Measurements from ENCODE around the gene SPINT2. TPM values are rescaled to one million over a fixed set of nuclear protein-coding genes. Genes with fewer than 3 reads are reported as not detected.

SPINT2 gene
- total RNA-seq, 6 experiments from 2014 or later: 0.76 to 4.1 (median 0.98) TPM

DNA sequence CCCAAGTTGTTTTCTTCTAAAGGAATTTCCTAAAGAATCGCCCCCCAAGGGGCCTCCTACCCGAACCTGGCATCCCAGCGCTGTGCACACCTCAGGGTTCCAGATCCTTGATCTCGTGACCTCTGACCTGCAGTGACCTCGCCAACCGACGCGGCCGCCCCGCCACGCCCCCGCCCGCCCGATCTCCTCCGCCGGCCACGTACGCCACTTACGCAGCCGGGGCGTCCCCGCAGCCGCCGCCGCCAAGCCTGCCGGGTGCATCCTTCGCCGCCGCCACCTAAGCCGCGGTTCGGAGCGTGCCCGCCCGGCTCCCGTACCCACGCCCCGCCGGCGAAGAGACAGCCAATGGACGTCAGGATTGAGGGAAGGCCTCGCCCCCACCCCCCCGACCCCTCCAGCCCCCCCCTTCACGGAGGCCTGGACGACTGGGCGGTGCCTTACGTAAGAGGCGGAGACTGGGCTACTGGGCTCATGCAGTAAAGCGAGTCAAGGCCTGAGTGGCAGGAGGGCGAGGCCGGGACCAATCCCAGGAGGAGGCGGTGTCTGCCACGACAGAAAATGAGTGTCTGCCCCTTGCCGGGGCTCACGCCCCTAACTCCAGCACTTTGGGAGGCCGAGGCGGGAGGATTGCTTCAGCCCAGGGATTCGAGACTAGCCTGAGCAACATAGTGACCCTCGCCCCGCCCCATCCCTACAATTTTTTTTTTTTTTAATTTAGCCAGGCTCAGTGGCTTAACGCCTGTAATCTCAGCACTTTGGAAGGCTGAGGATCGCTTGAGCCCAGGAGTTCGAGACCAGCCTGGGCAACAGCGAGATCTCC is 51.5 kb downstream of the SPINT2 start, which contains the start of gene YIF1B:
YIF1B (minus strand) TSS at position 291 of the 820 bp plus-strand sequence; CDS start at position 261, 30 bp downstream.
- H3K27ac Mint-ChIP-seq: peak within 1 kb of the TSS; percentile 90
- H3K9me3 Mint-ChIP-seq: no peaks in the 10 kb centered on the region
- TF ChIP-seq, protein P1, sequence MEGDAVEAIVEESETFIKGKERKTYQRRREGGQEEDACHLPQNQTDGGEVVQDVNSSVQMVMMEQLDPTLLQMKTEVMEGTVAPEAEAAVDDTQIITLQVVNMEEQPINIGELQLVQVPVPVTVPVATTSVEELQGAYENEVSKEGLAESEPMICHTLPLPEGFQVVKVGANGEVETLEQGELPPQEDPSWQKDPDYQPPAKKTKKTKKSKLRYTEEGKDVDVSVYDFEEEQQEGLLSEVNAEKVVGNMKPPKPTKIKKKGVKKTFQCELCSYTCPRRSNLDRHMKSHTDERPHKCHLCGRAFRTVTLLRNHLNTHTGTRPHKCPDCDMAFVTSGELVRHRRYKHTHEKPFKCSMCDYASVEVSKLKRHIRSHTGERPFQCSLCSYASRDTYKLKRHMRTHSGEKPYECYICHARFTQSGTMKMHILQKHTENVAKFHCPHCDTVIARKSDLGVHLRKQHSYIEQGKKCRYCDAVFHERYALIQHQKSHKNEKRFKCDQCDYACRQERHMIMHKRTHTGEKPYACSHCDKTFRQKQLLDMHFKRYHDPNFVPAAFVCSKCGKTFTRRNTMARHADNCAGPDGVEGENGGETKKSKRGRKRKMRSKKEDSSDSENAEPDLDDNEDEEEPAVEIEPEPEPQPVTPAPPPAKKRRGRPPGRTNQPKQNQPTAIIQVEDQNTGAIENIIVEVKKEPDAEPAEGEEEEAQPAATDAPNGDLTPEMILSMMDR (IDR thresholded peaks at IDR 0.05): no peak

DNA sequence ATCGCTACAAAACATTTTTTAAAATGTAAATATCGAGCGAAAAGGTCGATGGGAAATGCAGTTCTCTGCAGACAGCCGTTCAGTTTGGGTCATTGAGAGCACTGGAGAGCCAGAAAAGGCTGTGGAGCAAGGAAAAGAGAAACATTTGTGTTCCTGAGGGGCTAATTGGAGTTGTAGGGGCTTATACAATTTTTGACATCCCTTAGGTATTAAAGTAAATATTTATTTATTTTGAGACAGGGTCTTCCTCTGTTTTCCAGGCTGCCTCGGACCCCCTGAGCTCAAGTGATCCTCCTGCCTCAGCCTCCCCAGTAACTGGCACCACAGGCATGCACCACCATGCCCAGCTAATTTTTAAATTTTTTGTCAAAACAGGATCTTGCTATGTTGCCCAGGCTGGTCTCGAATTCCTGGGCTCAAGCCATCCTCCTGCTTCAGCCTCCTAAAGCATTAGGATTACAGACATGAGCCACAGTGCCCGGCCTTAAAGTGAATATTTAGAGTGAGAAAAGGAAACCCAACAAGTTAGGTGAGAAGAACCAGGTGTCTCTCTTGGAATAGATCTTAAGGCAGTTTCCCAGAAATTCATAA is 52.2 kb downstream of the SPINT2 start:
- DNase-seq: no peak
- H3K27me3 Mint-ChIP-seq (ENCODE audit: insufficient read depth): peaks cover 3% of the 10 kb centered on the region; the same call in 1 of the 2 replicates
- H3K4me3 Mint-ChIP-seq: peak overlapping the region; percentile 83
- no peaks in the 10 kb centered on the region for H3K36me3 Mint-ChIP-seq (ENCODE audit: low read depth)
- peaks cover 13% of the 10 kb centered on the region for H3K4me1 Mint-ChIP-seq (ENCODE audit: low read depth)
- no peaks in the 10 kb centered on the region for H3K9me3 Mint-ChIP-seq
- TF ChIP-seq, protein P1 (IDR thresholded peaks at IDR 0.05): no peak
- H3K27ac Mint-ChIP-seq: peak overlapping the region; percentile 88

More for the DNA sequence above, 51.5 kb downstream of the SPINT2 start, which contains the start of gene YIF1B:
- Mint-ChIP-seq H3K27me3 (ENCODE audit: insufficient read depth) (peaks cover 3% of the 10 kb centered on the region; the same call in 1 of the 2 replicates), H3K36me3 (ENCODE audit: low read depth) (no peaks in the 10 kb centered on the region; the same call in 1 of the 2 replicates), H3K4me3 (peak within 1 kb of the TSS; percentile 96), H3K4me1 (ENCODE audit: low read depth) (peaks cover 11% of the 10 kb centered on the region)
- DNase-seq: peak; percentile 95

DNA sequence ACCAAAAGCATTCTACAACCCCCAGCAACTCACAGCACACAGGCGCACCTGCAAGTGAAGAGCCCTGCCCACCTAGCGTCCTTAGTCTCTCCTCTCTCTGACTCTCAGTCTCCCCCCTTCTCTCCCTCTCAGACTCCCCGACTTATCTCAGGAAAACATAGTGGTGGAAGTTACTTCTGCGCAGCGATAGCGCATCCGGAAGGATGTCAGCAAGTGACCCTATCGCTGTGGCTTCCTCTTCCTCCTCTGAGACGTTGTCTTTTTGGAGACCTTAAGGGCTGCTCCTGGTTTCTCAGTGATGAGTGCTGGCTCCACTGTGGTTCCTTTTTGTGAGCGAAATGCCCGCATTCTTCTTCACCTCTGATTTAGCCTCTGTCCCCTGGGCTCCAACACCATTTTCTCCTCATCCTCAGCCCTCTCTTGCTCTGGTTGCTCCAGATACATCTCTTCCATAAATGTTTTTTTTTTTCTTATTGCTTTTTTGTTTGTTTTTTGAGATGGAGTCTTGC is 52.8 kb downstream of the SPINT2 start:
- no peaks in the 10 kb centered on the region for H3K36me3 Mint-ChIP-seq (ENCODE audit: low read depth)
- DNase-seq: no peak
- H3K4me3 Mint-ChIP-seq: peak overlapping the region; percentile 40; the same call in 1 of the 2 replicates
- peaks cover 19% of the 10 kb centered on the region for H3K4me1 Mint-ChIP-seq (ENCODE audit: low read depth)
- TF ChIP-seq, protein P1 (IDR thresholded peaks at IDR 0.05): no peak
- peak overlapping the region; percentile 27 for H3K27ac Mint-ChIP-seq
- peaks cover 3% of the 10 kb centered on the region; the same call in 1 of the 2 replicates for H3K27me3 Mint-ChIP-seq (ENCODE audit: insufficient read depth)
- H3K9me3 Mint-ChIP-seq: no peaks in the 10 kb centered on the region

DNA sequence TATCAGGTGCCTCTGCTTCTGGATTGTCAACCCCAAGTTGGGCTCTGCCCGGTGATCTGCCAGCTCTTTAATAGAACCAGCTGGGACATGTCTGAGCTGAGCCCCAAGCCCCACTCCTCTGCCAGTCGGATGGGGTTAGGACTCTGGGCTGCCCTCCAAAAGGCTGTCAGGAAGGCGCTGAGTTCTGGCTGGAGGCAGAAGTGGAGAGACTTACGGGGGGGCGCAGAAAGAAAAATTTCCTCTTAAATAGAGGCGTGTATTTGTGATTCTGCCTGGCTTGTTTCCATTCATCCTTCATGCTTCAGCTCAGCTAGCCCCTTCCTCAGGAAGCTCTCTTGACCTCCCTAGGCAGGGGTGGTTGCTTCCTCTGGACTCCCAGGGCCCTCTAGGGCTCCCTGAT is 54.3 kb downstream of the SPINT2 start:
- TF ChIP-seq, protein P1 (IDR thresholded peaks at IDR 0.05): no peak
- Mint-ChIP-seq H3K4me1 (ENCODE audit: low read depth) (peaks cover 17% of the 10 kb centered on the region), H3K27ac (no peak overlapping the region), H3K27me3 (ENCODE audit: insufficient read depth) (peaks cover 3% of the 10 kb centered on the region), H3K9me3 (no peaks in the 10 kb centered on the region), H3K4me3 (no peak overlapping the region), H3K36me3 (ENCODE audit: low read depth) (no peaks in the 10 kb centered on the region)
- no peak for DNase-seq

DNA sequence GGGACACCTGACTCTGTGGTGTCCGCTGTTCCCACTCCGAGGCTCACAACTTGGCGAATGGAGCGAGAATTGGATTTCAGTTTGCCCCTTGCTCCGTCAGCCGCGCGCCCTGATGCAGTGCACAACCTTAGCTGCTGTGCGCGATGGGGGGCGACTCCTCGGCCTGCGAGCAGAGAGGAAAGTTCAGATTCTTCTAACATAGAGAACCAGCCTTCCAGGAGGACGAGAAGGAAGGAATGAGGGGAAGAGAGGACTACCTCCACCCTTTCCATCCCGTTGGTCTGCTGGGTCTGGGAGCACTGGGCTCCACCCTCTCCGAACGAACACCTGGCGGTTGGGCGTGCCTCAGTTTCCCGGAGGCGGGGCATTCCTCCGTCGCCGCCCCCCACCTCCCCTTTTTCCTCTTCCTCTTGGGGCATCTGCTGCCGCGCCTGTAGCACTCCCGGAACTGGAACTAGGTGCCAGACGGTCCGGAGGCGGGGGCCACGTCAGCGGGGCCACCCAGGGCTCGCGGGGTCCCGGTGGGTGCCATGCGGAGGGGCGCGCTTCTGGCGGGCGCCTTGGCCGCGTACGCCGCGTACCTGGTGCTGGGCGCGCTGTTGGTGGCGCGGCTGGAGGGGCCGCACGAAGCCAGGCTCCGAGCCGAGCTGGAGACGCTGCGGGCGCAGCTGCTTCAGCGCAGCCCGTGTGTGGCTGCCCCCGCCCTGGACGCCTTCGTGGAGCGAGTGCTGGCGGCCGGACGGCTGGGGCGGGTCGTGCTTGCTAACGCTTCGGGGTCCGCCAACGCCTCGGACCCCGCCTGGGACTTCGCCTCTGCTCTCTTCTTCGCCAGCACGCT is 55.3 kb downstream of the SPINT2 start, which contains the start of gene KCNK6:
KCNK6 (plus strand) TSS at position 425 of the 838 bp plus-strand sequence; CDS start at position 531, 106 bp downstream.
- no peaks in the 10 kb centered on the region for H3K36me3 Mint-ChIP-seq (ENCODE audit: low read depth)
- H3K4me3 Mint-ChIP-seq: peak within 1 kb of the TSS; percentile 84
- no peak for DNase-seq
- peaks cover 14% of the 10 kb centered on the region for H3K4me1 Mint-ChIP-seq (ENCODE audit: low read depth)
- H3K27me3 Mint-ChIP-seq (ENCODE audit: insufficient read depth): peaks cover 3% of the 10 kb centered on the region
- H3K27ac Mint-ChIP-seq: no peak within 1 kb of the TSS
- TF ChIP-seq, protein P1 (IDR thresholded peaks at IDR 0.05): no peak; the same call in 1 of the 2 replicates
- H3K9me3 Mint-ChIP-seq: no peaks in the 10 kb centered on the region
